Fibroblast of lung (primary cell): Measurements from ENCODE around the gene RNASE7.

Source experiments
- EZH2 ChIP-seq: IDR thresholded peaks from 2 replicates; pipeline ENCODE4 v1.5.1; 2012; ENCODE audit warnings: low read length, control low read depth, mild to moderate bottlenecking; ENCODE audit errors: missing control alignments
- TF ChIP-seq, protein P1 (sequence below), 2 donors: IDR thresholded peaks in 1 of 2; conservative IDR thresholded peaks in 1 of 2; 1 replicate in 1 of 2; 2 replicates in 1 of 2; pipeline ENCODE4 v1.5.1; 2011 to 2012; ENCODE audit warnings: low read length in 2 of 2, control low read depth in 1 of 2, inconsistent platforms in 1 of 2, low read depth in 1 of 2, mild to moderate bottlenecking in 1 of 2

DNA sequence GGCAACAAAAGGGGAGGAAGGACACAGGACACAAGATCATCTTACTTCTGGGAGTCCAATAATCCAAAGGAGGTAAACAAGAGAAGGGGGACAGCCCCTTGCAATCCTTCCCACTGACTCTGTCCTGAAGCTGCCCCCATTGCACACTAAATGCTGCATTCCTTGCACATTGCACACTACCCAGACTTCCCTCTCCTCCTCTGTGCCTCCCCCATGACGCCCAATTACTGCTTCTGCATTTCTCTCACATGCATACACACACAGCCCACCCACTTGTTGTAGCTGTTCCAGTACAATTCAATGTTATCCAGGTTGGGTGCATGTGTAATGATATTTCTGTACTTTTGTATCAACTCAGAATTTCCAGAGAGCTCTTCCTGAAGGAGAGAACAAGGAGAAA lies 22.8 kb upstream of the RNASE7 start:
- TF ChIP-seq, protein P1, sequence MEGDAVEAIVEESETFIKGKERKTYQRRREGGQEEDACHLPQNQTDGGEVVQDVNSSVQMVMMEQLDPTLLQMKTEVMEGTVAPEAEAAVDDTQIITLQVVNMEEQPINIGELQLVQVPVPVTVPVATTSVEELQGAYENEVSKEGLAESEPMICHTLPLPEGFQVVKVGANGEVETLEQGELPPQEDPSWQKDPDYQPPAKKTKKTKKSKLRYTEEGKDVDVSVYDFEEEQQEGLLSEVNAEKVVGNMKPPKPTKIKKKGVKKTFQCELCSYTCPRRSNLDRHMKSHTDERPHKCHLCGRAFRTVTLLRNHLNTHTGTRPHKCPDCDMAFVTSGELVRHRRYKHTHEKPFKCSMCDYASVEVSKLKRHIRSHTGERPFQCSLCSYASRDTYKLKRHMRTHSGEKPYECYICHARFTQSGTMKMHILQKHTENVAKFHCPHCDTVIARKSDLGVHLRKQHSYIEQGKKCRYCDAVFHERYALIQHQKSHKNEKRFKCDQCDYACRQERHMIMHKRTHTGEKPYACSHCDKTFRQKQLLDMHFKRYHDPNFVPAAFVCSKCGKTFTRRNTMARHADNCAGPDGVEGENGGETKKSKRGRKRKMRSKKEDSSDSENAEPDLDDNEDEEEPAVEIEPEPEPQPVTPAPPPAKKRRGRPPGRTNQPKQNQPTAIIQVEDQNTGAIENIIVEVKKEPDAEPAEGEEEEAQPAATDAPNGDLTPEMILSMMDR (conservative IDR thresholded peaks at IDR 0.05 in 1 of 2, IDR thresholded peaks at IDR 0.05 in 1 of 2; ENCODE audit: low read depth in 1 of 2, low read length in 2 of 2), result no peak
- no peak for TF ChIP-seq EZH2
